K562 (cell line): ENCODE data around the gene ZSWIM9. TPM values are rescaled to one million over a fixed set of nuclear protein-coding genes. Genes with fewer than 3 reads are reported as not detected.

Source experiments
- BDP1 ChIP-seq: IDR thresholded peaks from 3 replicates; pipeline ENCODE4 v1.6.1; 2011; ENCODE audit not compliant: insufficient read length, insufficient read depth
- CBFA2T3 ChIP-seq: fragments of 450-650 bp; IDR thresholded peaks from 2 replicates; pipeline ENCODE4 v1.6.1; 2017
- CBX5 ChIP-seq: IDR thresholded peaks from 2 replicates; pipeline ENCODE4 v1.6.1; 2014; ENCODE audit warnings: low read depth, borderline replicate concordance
- CGGBP1 ChIP-seq: fragments of 250-450 bp; sonication (Bioruptor Pico); IDR thresholded peaks from 2 replicates; pipeline ENCODE4 v1.9.0; 2021; ENCODE audit warnings: mild to moderate bottlenecking
- FUS ChIP-seq: fragments of 200-400 bp; formaldehyde crosslinking; optimal IDR thresholded peaks from 2 replicates; pipeline ENCODE3; 2017; ENCODE audit warnings: low read depth, low read length
- IRF1 ChIP-seq: sonication (generic); formaldehyde crosslinking; IDR thresholded peaks from 2 replicates; pipeline ENCODE4 v1.8.0; 2022; ENCODE audit warnings: missing genetic modification reagents, mild to moderate bottlenecking, borderline replicate concordance
- KLF1 ChIP-seq: fragments of 450-650 bp; IDR thresholded peaks from 2 replicates; pipeline ENCODE4 v1.6.1; 2016; ENCODE audit warnings: missing genetic modification characterization, missing compliant biosample characterization
- PTBP1 ChIP-seq: fragments of 200-400 bp; formaldehyde crosslinking; IDR thresholded peaks from 2 replicates; pipeline ENCODE4 v1.6.1; 2017; ENCODE audit warnings: low read depth, low read length
- RNF219 ChIP-seq: fragments of 250-450 bp; sonication (Bioruptor Pico); IDR thresholded peaks from 2 replicates; pipeline ENCODE4 v1.5.0; 2022; ENCODE audit warnings: mild to moderate bottlenecking
- SOX6 ChIP-seq: fragments of 450-650 bp; IDR thresholded peaks from 2 replicates; pipeline ENCODE4 v1.6.1; 2014; ENCODE audit warnings: mild to moderate bottlenecking
- TSHZ1 ChIP-seq: fragments of 250-450 bp; sonication (Bioruptor Pico); IDR thresholded peaks from 2 replicates; pipeline ENCODE4 v1.4.0; 2020; ENCODE audit warnings: mild to moderate bottlenecking, moderate library complexity
- USF1 ChIP-seq: sonication (generic); formaldehyde crosslinking; IDR thresholded peaks from 2 replicates; pipeline ENCODE4 v1.9.0; 2022; ENCODE audit warnings: mild to moderate bottlenecking, missing genetic modification reagents
- ZFP91 ChIP-seq: sonication (generic); formaldehyde crosslinking; IDR thresholded peaks from 2 replicates; pipeline ENCODE4 v1.8.0; 2022; ENCODE audit warnings: mild to moderate bottlenecking, missing genetic modification reagents
- ZNF311 ChIP-seq: fragments of 250-450 bp; sonication (Bioruptor Pico); IDR thresholded peaks from 2 replicates; pipeline ENCODE4 v1.4.0; 2020; ENCODE audit warnings: mild to moderate bottlenecking, moderate library complexity
- ZNF740 ChIP-seq, 3 experiments: fragments of 200-800 bp in 1 of 3; sonication (Bioruptor generic) in 1 of 3; sonication (generic) in 1 of 3; formaldehyde crosslinking in 1 of 3; IDR thresholded peaks; 2 replicates each; pipeline versions ENCODE4 v1.6.1 to v1.8.0; 2016 to 2022; ENCODE audit warnings: mild to moderate bottlenecking in 2 of 3, missing compliant biosample characterization in 2 of 3, missing genetic modification characterization in 2 of 3, missing genetic modification reagents in 1 of 3
- polyA plus RNA-seq, 8 experiments: library from polyadenylated mRNA; depleted of rRNA in 4 of 8; stranded (reverse) in 5 of 8; unstranded in 3 of 8; fragments of >200 nt; fragmentation: Nextera tagmentation in 2 of 8; fragmentation: Illumina TruSeq in 1 of 8; extraction: Ambion mirVana in 2 of 8; extraction: Trizol in 1 of 8; gene quantifications; 2 replicates each; pipeline versions ENCODE4 v1.2.1 to v1.2.3, GENCODE V29; 2011 to 2014; ENCODE audit warnings: inconsistent platforms in 1 of 8, missing spikeins in 1 of 8
- total RNA-seq, 7 experiments: library from RNA; depleted of rRNA in 6 of 7; stranded (reverse); fragments of >200 nt in 6 of 7; fragmentation: Illumina TruSeq in 2 of 7; extraction: Trizol in 2 of 7; gene quantifications; 2 replicates each; pipeline versions ENCODE4 v1.2.1 to v1.2.3, GENCODE V29; 2011 to 2021; ENCODE audit warnings: low replicate concordance in 1 of 7

Gene ZSWIM9
- total and polyA plus RNA-seq, 9 of the 15 experiments (the other 6 are each of a cell fraction or from before 2014, with no cell fraction given) = 0.04 to 1.4 (median 0.34) TPM; not detected in 1

- TF ChIP-seq TSHZ1 (CRISPR knock-in tag) (no peak), CBFA2T3 (no peak), ZFP91 (CRISPR knock-in tag) (no peak), CBX5 (no peak), BDP1 (no peak), RNF219 (CRISPR knock-in tag) (no peak), CGGBP1 (CRISPR knock-in tag) (peak; percentile 60; the same call in 1 of the 2 replicates), ZNF740 (CRISPR knock-in tag; IDR thresholded peaks at IDR 0.05) (peak; percentile 48; the same call in 1 of the 2 replicates), ZNF740 (tag; IDR thresholded peaks at IDR 0.05) (no peak), IRF1 (CRISPR knock-in tag) (0 out of 2 replicates have a peak, but pooled peaks have one; percentile 31), FUS (no peak), ZNF311 (CRISPR knock-in tag) (no peak), PTBP1 (no peak), KLF1 (tag) (no peak), SOX6 (no peak; the same call in 1 of the 2 replicates), USF1 (CRISPR knock-in tag) (no peak)
Measured at GRCh38 chr19:48203794-48204628, 33.5 kb downstream of the ZSWIM9 start (continued).
